ENCODE results near the gene CD28. TPM values are rescaled to one million over a fixed set of nuclear protein-coding genes. Genes with fewer than 3 reads are reported as not detected.

Gene CD28
- total and polyA plus RNA-seq, 3 experiments from 2014 or later: 61.1 to 66.4 (median 64.1) TPM

GRCh38 chr2:203718087-203718486 is 11.6 kb downstream of the CD28 start:
- Histone ChIP-seq H3K27me3 (ENCODE audit: insufficient read depth, low read length, poor library complexity, severe bottlenecking) (no peaks in the 10 kb centered on the region), H3K36me3 (ENCODE audit: insufficient read depth, low read length) (no peaks in the 10 kb centered on the region), H3K9me3 (ENCODE audit: low read length) (no peaks in the 10 kb centered on the region), H3K27ac (ENCODE audit: low read depth, low read length) (peak overlapping the region; percentile 34), H3K4me3 (ENCODE audit: low read length) (peak overlapping the region; percentile 32), H3K4me1 (ENCODE audit: insufficient read depth, low read length) (peaks cover 99% of the 10 kb centered on the region)
- CTCF ChIA-PET: interaction anchor here (0.7 to 7.8 kb wide), 6 partner anchors 10 to 97 kb away, joined by 3 to 63 read pairs (median 6); partner anchors contain the start of gene CD28
- peaks cover 94 to 99% (median 99%) of the 10 kb centered on the region in 3 donors for H3K4me1 Mint-ChIP-seq
- H3K9me3 Mint-ChIP-seq: peaks cover 0 to 5% (median 0%) of the 10 kb centered on the region in 5 donors
- H3K36me3 Mint-ChIP-seq: peaks cover 15 to 49% (median 25%) of the 10 kb centered on the region in 3 donors
- peak overlapping the region; percentile 80 to 99 (median 92) for H3K27ac Mint-ChIP-seq
- POLR2A ChIA-PET: interaction anchor here (1.1 to 6.2 kb wide), 4 partner anchors 9 to 49 kb away, joined by 4 to 85 read pairs (median 13); partner anchors contain the start of gene CD28
- H3K27me3 Mint-ChIP-seq: peaks cover 0 to 4% of the 10 kb centered on the region in 2 donors
- peak; percentile 18 to 76 (median 69) for DNase-seq
- peak overlapping the region; percentile 68 to 80 (median 77) for H3K4me3 Mint-ChIP-seq

DNA sequence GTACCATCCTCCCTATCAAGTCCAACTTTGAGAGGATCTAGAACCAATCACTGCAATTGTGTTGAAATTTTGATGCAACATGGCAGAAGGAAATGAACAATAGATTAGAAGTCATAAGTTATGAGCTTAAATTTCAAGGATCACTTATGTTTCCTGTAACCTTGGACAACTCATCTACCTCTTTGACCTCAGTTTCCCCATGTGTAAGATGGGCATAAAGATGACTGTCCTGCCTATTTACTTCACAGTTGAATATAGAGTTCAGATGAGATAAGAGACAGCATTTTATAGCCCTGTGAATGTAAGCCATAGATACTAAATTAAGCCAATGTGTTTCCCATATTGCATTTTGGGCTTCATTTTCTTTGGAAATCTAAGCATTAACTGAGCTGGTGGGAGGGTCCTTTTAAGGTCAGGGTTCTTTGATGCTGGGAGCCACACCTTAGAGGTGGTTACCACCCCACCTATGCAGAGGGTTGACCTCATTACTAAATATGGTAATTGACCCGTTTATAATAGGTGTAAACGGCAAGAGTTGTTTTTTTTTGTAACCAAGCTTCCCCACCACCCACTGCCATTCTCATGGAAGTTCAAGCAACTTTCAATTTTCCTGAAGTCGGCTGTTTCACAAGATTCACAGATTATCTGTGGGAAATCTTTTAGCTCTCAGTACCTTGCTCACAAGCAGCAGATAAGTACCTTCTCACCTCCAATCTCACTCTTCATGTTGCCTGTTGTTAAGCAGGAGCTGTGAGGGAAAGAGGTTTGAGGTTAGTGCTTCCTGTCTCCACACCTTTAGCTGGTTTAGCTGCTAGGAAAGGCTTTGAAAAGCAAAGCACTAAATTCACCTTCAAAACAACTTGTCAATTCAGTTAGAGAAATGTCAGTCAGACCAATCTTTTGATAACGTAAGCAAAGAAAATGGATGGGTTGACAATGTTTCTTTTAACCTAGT is 13.3 kb downstream of the CD28 start:
- Mint-ChIP-seq H3K4me3 (peak overlapping the region; percentile 57 to 83 (median 77)), H3K27me3 (peaks cover 0 to 1% of the 10 kb centered on the region in 2 donors), H3K4me1 (peaks cover 88 to 99% (median 96%) of the 10 kb centered on the region in 3 donors), H3K36me3 (peaks cover 20 to 43% (median 27%) of the 10 kb centered on the region in 3 donors), H3K27ac (peak overlapping the region; percentile 81 to 99 (median 94)), H3K9me3 (peaks cover 0 to 5% (median 0%) of the 10 kb centered on the region in 5 donors)
- Histone ChIP-seq H3K4me1 (ENCODE audit: insufficient read depth, low read length) (peaks cover 97% of the 10 kb centered on the region), H3K4me3 (ENCODE audit: low read length) (peak overlapping the region; percentile 16), H3K27me3 (ENCODE audit: insufficient read depth, low read length, poor library complexity, severe bottlenecking) (no peaks in the 10 kb centered on the region), H3K36me3 (ENCODE audit: insufficient read depth, low read length) (no peaks in the 10 kb centered on the region), H3K27ac (ENCODE audit: low read depth, low read length) (peak overlapping the region; percentile 38), H3K9me3 (ENCODE audit: low read length) (no peaks in the 10 kb centered on the region)
- DNase-seq: peak in 4 of 5 donors; percentile 34 to 85 (median 72)
- CTCF ChIA-PET: interaction anchor here (0.7 to 7.8 kb wide), 7 partner anchors 12 to 481 kb away, joined by 3 to 63 read pairs (median 4); partner anchors contain the start of genes CD28 and CYP20A1
- POLR2A ChIA-PET: interaction anchor here (0.7 to 6.2 kb wide), 12 partner anchors 9 to 62 kb away, joined by 3 to 85 read pairs (median 6); partner anchors contain the start of gene CD28

DNA sequence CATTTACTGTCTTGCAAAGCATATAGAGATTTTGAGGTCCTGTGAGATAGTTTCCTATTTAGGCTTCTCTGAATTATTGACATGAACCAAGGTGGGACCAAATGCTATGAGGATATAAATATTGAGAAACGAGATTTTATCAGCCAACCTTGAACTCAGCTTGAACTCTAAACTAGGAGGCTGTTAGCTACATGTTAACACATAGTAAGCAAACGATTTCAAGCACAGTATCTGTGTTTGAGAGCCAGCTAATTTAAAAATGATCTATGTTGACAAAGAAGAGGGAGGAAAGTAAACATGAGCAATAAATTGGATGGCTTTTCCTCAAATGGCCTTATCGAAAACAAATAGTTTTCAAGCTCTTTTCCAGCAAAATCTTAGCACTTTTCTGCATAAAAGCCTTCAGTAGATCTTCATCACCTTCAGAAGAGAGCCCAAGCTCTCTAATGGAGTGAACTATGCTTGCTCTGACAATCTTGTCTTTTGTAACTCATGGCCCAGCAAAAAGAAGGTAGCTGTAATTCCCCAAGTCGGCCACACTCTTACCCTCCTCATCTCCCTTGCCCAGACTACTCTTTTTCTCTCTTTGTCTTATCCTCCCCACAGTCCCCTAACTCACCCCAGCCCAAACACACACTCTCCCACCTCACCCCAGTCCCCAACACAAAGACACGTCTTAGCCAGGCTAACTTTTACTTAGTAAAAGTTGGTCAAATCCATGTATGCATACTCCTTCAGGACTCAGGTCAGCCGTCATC is 14.7 kb downstream of the CD28 start:
- Mint-ChIP-seq H3K9me3 (peaks cover 0 to 5% (median 0%) of the 10 kb centered on the region in 5 donors), H3K27me3 (peaks cover 0 to 1% of the 10 kb centered on the region in 2 donors), H3K4me1 (peaks cover 84 to 99% (median 93%) of the 10 kb centered on the region in 3 donors), H3K36me3 (peaks cover 20 to 37% (median 21%) of the 10 kb centered on the region in 3 donors), H3K4me3 (peak overlapping the region; percentile 21 to 83 (median 77)), H3K27ac (peak overlapping the region; percentile 71 to 99 (median 93))
- H3K36me3 ChIP-seq (ENCODE audit: insufficient read depth, low read length): no peaks in the 10 kb centered on the region
- no peaks in the 10 kb centered on the region for H3K27me3 ChIP-seq (ENCODE audit: insufficient read depth, low read length, poor library complexity, severe bottlenecking)
- ChIA-PET POLR2A (interaction anchor here (0.5 to 6.2 kb wide), 9 partner anchors 8 to 225 kb away, joined by 3 to 85 read pairs (median 6); partner anchors contain the start of gene CD28), CTCF (interaction anchor here (0.9 to 7.8 kb wide), 10 partner anchors 11 to 94 kb away, joined by 3 to 63 read pairs (median 4); partner anchors contain the start of gene CD28)
- peak overlapping the region; percentile 9 for H3K27ac ChIP-seq (ENCODE audit: low read depth, low read length)
- peak overlapping the region; percentile 16 for H3K4me3 ChIP-seq (ENCODE audit: low read length)
- no peaks in the 10 kb centered on the region for H3K9me3 ChIP-seq (ENCODE audit: low read length)
- H3K4me1 ChIP-seq (ENCODE audit: insufficient read depth, low read length): peaks cover 92% of the 10 kb centered on the region
- DNase-seq: no peak

- peaks cover 92% of the 10 kb centered on the region for H3K4me1 ChIP-seq (ENCODE audit: insufficient read depth, low read length)
- Mint-ChIP-seq H3K36me3 (peaks cover 25 to 40% (median 28%) of the 10 kb centered on the region in 3 donors), H3K9me3 (peaks cover 0 to 5% (median 0%) of the 10 kb centered on the region in 5 donors), H3K27ac (peak overlapping the region; percentile 64 to 99 (median 93)), H3K4me1 (peaks cover 83 to 99% (median 93%) of the 10 kb centered on the region in 3 donors), H3K4me3 (peak overlapping the region; percentile 21 to 83 (median 74)), H3K27me3 (peaks cover 0 to 1% of the 10 kb centered on the region in 2 donors)
- ChIA-PET CTCF (interaction anchor here (0.9 to 7.8 kb wide), 7 partner anchors 11 to 93 kb away, joined by 3 to 63 read pairs (median 4); partner anchors contain the start of gene CD28), POLR2A (interaction anchor here (1.0 to 6.2 kb wide), 4 partner anchors 11 to 23 kb away, joined by 3 to 85 read pairs (median 8); no protein-coding TSS in a partner anchor)
- peak overlapping the region; percentile 9 for H3K27ac ChIP-seq (ENCODE audit: low read depth, low read length)
- H3K27me3 ChIP-seq (ENCODE audit: insufficient read depth, low read length, poor library complexity, severe bottlenecking): no peaks in the 10 kb centered on the region
- H3K4me3 ChIP-seq (ENCODE audit: low read length): peak overlapping the region; percentile 16
- peaks cover 5% of the 10 kb centered on the region for H3K36me3 ChIP-seq (ENCODE audit: insufficient read depth, low read length)
- no peak for DNase-seq
- no peaks in the 10 kb centered on the region for H3K9me3 ChIP-seq (ENCODE audit: low read length)
These were observed 15.4 kb downstream of the CD28 start for GRCh38 chr2:203721781-203722300.

- Histone ChIP-seq H3K4me3 (ENCODE audit: low read length) (peak overlapping the region; percentile 7), H3K4me1 (ENCODE audit: insufficient read depth, low read length) (peaks cover 89% of the 10 kb centered on the region), H3K27ac (ENCODE audit: low read depth, low read length) (no peak overlapping the region), H3K9me3 (ENCODE audit: low read length) (no peaks in the 10 kb centered on the region), H3K36me3 (ENCODE audit: insufficient read depth, low read length) (peaks cover 7% of the 10 kb centered on the region), H3K27me3 (ENCODE audit: insufficient read depth, low read length, poor library complexity, severe bottlenecking) (no peaks in the 10 kb centered on the region)
- ChIA-PET POLR2A (interaction anchor here (6.2 kb wide), 1 partner anchor 19 kb away, joined by 85 read pairs; no protein-coding TSS in a partner anchor), CTCF (interaction anchor here (1.1 to 7.8 kb wide), 5 partner anchors 10 to 93 kb away, joined by 3 to 63 read pairs (median 6); partner anchors contain the start of gene CD28)
- DNase-seq: no peak
- peaks cover 24 to 42% (median 28%) of the 10 kb centered on the region in 3 donors for H3K36me3 Mint-ChIP-seq
- peaks cover 0 to 5% (median 0%) of the 10 kb centered on the region in 5 donors for H3K9me3 Mint-ChIP-seq
- H3K27me3 Mint-ChIP-seq: peaks cover 0 to 1% of the 10 kb centered on the region in 2 donors
- H3K4me1 Mint-ChIP-seq: peaks cover 82 to 98% (median 93%) of the 10 kb centered on the region in 3 donors
- H3K27ac Mint-ChIP-seq: peak overlapping the region; percentile 63 to 99 (median 93)
- H3K4me3 Mint-ChIP-seq: peak overlapping the region in 6 of 7 donors; percentile 41 to 83 (median 66)
These were observed 16.0 kb downstream of the CD28 start for GRCh38 chr2:203722411-203722810.

GRCh38 chr2:203728321-203728720 is 21.9 kb downstream of the CD28 start:
- Histone ChIP-seq H3K4me3 (ENCODE audit: low read length) (no peak overlapping the region), H3K9me3 (ENCODE audit: low read length) (no peaks in the 10 kb centered on the region), H3K36me3 (ENCODE audit: insufficient read depth, low read length) (peaks cover 36% of the 10 kb centered on the region), H3K27ac (ENCODE audit: low read depth, low read length) (no peak overlapping the region), H3K27me3 (ENCODE audit: insufficient read depth, low read length, poor library complexity, severe bottlenecking) (no peaks in the 10 kb centered on the region), H3K4me1 (ENCODE audit: insufficient read depth, low read length) (peaks cover 75% of the 10 kb centered on the region)
- peak overlapping the region in 3 of 8 donors; percentile 8 to 40 (median 15) for H3K27ac Mint-ChIP-seq
- CTCF ChIA-PET: no interaction called here
- H3K36me3 Mint-ChIP-seq: peaks cover 44 to 75% (median 48%) of the 10 kb centered on the region in 3 donors
- DNase-seq: no peak
- H3K4me3 Mint-ChIP-seq: no peak overlapping the region
- peaks cover 74 to 94% (median 89%) of the 10 kb centered on the region in 3 donors for H3K4me1 Mint-ChIP-seq
- H3K27me3 Mint-ChIP-seq: no peaks in the 10 kb centered on the region
- no peaks in the 10 kb centered on the region for H3K9me3 Mint-ChIP-seq
- POLR2A ChIA-PET: no interaction called here

All from CD8-positive, alpha-beta memory T cell (primary cell).